ENCODE results near the gene MED13L.

The MED13L gene

DNA sequence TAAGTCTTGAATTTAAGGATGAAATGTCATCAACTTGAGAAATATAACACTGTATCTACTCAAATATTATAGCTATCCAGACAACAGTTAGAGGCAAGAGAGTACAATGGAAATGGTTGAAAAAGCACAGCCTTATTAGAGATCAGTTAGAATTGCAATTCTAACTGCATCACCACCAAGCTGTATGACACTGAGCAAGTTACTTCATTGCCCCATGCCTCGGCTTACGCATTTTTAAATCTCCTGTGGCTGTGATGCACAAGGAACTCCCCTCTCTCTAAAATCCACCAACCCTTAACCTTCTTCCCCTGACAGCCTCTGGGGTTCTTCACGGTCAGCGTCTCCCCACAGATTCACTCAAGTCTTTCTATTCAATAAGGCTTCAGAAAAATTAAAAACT, 75.1 kb downstream of the MED13L start:
- Mint-ChIP-seq H3K4me3 (no peak overlapping the region), H3K4me1 (peaks cover 72% of the 10 kb centered on the region), H3K9me3 (no peaks in the 10 kb centered on the region), H3K27ac (no peak overlapping the region), H3K27me3 (no peaks in the 10 kb centered on the region)
- no peak for ATAC-seq
- DNase-seq = no peak

DNA sequence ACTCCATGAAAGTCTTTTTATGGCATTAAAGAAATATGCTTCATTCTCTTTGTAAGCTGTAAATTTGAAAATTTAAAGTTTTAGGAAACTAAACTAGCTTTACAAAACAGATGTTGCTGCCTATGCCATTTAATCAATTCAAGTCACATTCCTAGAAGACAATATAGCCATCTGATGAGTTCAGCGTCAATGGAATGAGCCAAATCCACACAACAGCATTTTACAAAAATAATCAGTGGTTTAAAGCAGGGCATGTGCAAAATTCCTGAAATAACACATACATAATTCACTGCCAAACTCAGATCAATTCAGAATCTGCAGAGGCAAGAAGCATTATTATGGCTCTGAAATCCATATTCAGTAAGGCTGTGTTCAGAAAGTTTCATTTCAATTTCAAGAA, 75.6 kb downstream of the MED13L start:
- Mint-ChIP-seq H3K9me3 (no peaks in the 10 kb centered on the region), H3K27me3 (no peaks in the 10 kb centered on the region), H3K4me1 (peaks cover 72% of the 10 kb centered on the region), H3K4me3 (no peak overlapping the region), H3K27ac (no peak overlapping the region)
- ATAC-seq = no peak
- DNase-seq = no peak

DNA sequence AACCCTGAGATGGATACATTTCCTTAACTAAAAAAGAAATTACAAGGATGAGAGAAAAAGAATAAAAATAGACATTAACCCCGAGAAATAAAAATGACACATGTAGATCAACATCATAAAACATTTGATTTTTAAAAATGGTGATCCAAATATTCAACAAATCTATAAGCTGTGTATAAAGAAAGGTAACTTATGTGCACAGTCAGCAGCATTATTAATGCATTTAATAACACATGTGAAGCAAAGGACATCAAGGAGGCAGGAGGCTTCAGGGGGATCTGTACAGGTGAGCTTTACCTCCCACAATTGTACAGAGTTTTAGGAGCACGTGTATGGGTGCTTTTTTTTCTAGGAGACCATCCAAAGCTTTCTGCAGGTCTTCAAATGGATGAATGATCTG, 76.1 kb downstream of the MED13L start:
- no peak for ATAC-seq

DNA sequence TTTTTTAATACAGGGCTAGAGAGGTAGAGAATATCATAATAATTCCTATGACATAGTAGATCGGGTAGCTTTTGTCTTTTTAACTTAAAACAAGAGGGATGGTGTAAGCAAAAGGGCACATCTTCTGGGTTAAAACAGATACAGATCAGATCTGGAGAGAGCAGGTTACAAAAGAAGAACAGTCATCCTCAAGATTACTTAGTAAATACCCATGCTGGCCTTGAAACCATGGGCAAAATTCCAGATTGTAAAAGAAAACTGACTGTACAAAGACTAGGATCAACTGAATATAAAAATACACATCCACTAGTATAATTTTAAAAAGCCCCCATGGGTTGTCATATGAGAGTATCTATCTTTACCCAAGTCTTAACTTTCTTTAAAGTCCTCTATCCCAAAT, 76.7 kb downstream of the MED13L start:
- H3K27ac Mint-ChIP-seq = no peak overlapping the region
- H3K4me1 Mint-ChIP-seq = peaks cover 71% of the 10 kb centered on the region
- H3K9me3 Mint-ChIP-seq = no peaks in the 10 kb centered on the region
- DNase-seq = no peak
- no peak for ATAC-seq
- no peak overlapping the region for H3K4me3 Mint-ChIP-seq
- H3K27me3 Mint-ChIP-seq = no peaks in the 10 kb centered on the region

More for the DNA sequence above, 76.1 kb downstream of the MED13L start:
- no peak overlapping the region for H3K27ac Mint-ChIP-seq
- peaks cover 70% of the 10 kb centered on the region for H3K4me1 Mint-ChIP-seq
- no peaks in the 10 kb centered on the region for H3K27me3 Mint-ChIP-seq
- H3K4me3 Mint-ChIP-seq = no peak overlapping the region
- no peaks in the 10 kb centered on the region for H3K9me3 Mint-ChIP-seq
- no peak for DNase-seq

DNA sequence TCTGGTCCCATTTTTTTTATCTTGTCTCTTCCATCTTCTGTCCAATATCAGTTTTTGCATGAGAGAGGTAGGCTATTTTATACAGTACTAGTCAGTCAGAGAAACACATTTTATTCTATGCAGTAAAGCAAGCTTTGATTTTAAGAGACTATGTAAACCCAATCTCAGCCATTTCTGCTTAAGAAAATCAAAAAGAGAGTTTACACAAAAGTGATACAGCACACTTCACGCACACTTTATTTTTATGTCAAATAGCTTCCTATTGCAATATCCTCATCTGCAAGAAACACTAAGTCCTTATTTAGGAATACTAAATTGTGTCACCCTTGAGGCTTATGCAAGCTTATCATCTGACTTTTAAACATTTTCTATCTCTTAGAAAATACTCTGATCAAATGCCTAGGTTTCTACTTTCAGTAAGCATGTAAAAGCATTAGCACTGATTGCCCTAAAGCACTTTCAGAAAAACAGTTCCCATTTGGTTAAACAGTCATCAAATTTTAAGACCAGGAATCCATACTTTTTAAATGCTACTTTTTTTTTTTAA, 78.3 kb downstream of the MED13L start:
- no peak for DNase-seq
- Mint-ChIP-seq H3K27me3 (no peaks in the 10 kb centered on the region), H3K27ac (no peak overlapping the region)

DNA sequence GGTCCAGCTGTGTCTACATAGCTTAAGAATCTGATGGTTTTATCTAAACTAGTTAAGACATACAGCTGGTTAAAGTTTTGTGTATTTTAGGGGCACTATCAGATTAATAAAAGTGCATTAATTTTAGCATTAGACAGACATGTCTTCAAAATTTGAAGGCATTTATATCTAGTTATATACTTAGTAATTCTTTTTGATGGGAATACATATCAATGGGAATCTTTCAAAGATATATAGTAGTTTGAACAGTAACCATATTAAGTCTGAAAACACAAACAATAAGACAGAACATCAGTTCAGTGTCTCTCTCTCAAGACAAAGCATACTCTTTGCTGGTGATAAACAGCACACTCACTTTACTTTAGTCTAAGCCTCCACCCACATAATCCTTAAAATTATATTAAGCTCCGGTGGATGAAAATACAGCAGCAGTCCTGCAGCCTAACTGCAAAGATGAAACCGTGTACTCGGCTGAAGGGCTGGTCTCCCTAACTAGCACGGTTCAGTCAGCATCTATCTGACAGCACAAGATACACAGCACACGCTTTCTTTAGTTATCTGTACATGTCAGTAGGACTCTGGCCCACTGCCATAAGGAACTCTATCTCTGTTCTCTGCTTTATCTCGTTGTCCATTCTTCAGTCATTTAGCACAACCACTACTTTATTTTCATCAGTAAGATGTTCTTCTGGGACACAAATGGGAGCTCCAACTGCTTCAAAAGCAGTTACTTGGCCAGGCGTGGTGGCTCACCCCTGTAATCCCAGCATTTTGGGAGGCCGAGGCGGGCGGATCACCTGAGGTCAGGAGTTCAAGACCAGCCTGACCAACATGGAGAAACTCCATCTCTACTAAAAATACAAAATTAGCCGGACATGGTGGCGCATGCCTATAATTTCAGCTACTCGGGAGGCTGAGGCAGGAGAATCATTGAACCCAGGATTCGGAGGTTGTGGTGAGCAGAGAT, 80.5 kb downstream of the MED13L start:
- Mint-ChIP-seq H3K9me3 (no peaks in the 10 kb centered on the region), H3K27ac (no peak overlapping the region), H3K4me1 (peaks cover 83% of the 10 kb centered on the region), H3K4me3 (no peak overlapping the region), H3K27me3 (no peaks in the 10 kb centered on the region)
- ATAC-seq = no peak
- DNase-seq = no peak

More for the DNA sequence above, 78.3 kb downstream of the MED13L start:
- Mint-ChIP-seq H3K4me3 (no peak overlapping the region), H3K4me1 (peaks cover 74% of the 10 kb centered on the region), H3K9me3 (no peaks in the 10 kb centered on the region)
- no peak for ATAC-seq

DNA sequence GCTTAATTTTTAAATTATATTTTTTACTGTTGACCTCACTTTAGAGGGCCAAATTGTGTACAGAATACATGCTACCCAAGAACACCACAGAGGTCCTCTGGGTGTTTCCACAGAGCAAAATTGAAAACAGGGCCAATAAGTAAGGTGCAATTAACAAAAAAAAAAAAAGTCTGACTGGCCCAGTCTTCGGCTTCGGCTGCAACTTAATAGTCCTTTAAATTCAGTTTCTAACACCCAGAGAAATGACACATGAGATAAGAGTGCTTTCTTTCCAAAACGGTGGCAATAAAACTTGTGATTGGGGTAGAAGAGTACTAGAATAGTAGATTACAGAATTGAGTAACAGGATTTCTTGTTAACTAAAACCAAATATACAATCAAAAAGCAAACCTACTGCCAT, 81.3 kb downstream of the MED13L start:
- DNase-seq = no peak
- H3K4me3 Mint-ChIP-seq = no peak overlapping the region
- H3K27me3 Mint-ChIP-seq = no peaks in the 10 kb centered on the region
- H3K4me1 Mint-ChIP-seq = peaks cover 81% of the 10 kb centered on the region
- no peak for ATAC-seq
- no peaks in the 10 kb centered on the region for H3K9me3 Mint-ChIP-seq
- H3K27ac Mint-ChIP-seq = no peak overlapping the region

DNA sequence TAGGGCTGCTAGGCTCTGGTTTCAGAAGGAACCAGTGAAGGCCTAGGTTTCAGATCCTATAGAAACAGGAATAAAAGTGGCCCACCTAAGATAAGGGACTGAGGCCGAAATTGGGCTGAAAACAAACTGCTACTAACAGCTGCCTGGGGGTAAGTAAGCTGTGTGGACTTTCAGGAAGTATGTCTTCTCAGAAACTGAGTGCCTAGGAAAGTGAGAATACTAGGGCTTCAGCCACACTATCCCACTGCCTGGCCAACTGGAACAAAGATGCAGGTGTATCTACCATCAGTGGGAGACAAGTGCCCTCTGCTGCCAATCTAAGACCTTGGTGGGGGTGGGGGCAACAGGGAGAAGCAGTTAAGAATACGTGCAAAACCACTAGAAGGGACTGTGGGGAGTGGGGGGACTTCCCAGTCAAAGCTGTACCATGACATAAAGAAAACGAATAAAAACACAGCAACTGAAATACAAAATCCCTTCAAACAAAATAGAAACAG, 82.5 kb downstream of the MED13L start:
- Mint-ChIP-seq H3K27me3 (no peaks in the 10 kb centered on the region), H3K27ac (peak overlapping the region; percentile 64 to 89), H3K4me3 (peak overlapping the region; percentile 37 to 68), H3K9me3 (no peaks in the 10 kb centered on the region), H3K4me1 (peaks cover 76% of the 10 kb centered on the region)
- DNase-seq = peak; percentile 57 to 77
- ATAC-seq = peak; percentile 100

DNA sequence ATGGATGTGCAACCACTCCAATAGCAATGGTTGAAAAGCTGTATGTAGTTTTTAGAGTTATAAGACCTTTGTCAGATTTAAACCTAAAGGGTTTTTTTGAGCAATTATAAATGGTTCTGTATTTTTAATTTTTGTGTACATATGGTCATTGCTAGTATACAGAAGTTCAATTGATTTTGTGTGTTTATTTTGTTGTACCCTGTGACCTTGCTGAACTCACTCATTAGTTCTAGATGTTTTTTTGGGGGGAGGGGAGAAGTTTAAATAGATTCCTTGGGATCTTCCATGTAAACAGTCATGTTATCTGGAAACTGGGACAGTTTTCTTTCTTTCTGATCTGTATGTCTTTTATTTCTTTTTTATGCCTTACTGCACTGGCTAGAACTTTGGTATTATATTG, 87.8 kb downstream of the MED13L start:
- H3K9me3 Mint-ChIP-seq = no peaks in the 10 kb centered on the region
- no peak for ATAC-seq
- no peak overlapping the region for H3K4me3 Mint-ChIP-seq
- H3K27ac Mint-ChIP-seq = no peak overlapping the region
- H3K27me3 Mint-ChIP-seq = no peaks in the 10 kb centered on the region
- no peak for DNase-seq
- H3K4me1 Mint-ChIP-seq = peaks cover 78% of the 10 kb centered on the region

DNA sequence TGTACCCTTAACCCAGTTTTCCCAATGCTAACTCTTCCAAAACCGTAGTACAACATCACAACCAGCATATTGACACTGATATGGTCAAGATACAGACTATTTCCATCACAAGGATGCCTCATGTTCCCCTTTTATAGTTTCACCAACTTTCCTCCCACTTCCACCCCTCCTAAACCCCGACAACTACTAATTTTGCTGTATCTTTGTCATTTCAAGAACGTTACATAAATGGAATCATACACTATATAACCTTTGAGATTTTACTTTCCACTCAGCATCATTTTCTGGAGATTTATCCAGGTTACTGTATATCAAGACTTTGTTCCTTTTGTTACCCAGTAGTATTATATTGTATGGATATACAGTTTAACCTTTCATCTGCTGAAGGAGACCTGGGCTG, 88.9 kb downstream of the MED13L start:
- Mint-ChIP-seq H3K4me3 (peak overlapping the region in 1 of 2 donors; percentile 28), H3K27me3 (no peaks in the 10 kb centered on the region), H3K27ac (no peak overlapping the region), H3K4me1 (peaks cover 73% of the 10 kb centered on the region), H3K9me3 (no peaks in the 10 kb centered on the region)
- DNase-seq (no peak), ATAC-seq (peak; percentile 49)

DNA sequence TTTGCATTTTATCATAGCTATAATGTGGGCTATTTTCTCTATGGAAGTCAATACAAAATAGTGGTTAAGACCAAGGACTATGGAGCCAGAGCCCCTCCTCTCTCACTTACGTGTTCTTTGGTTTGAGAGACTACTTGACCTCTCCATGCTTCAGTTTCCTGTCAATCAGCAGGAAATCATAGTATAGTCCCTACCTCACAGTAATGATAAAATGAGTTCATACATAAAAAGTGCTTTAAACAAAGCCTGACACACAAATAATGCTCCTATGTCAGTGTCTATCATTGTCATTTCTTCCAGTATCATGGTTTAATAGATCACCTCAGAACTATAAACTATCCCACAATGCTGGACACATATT, 90.4 kb downstream of the MED13L start:
- Mint-ChIP-seq H3K4me3 (peak overlapping the region; percentile 41 to 45), H3K4me1 (peaks cover 73% of the 10 kb centered on the region), H3K27ac (peak overlapping the region; percentile 50 to 91), H3K27me3 (no peaks in the 10 kb centered on the region), H3K9me3 (no peaks in the 10 kb centered on the region)
- ATAC-seq = peak; percentile 76
- DNase-seq = no peak

DNA sequence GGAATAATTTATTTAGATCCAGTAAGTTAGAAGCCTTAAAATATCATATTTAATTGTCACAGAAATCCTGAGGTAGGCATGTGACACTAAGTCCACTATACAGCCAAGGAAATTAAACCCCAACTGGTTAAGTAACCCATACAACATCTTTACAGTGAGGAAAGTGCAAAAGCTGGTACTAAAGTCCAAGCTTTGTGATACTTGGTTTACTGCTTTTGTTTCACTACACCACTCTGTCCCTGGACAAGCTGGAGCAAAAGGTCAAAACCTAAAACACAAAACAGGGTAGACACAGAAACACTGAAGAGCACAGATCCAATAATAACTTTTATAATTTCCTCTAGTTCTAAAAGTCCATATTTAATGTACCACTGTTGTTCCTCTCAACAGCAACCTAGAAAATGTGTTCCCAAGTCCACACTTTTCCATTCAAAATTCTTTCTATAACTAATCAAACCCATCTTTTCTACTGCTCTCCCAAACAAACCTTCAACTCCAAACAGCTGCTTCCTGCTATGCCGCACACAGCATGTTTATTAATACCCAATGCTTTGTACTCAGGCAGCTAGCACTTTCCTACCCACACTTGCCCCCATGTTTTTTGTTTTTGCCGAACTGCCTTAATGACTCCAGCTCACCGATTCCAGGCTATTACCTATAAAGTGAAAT, 90.9 kb downstream of the MED13L start:
- Mint-ChIP-seq H3K27me3 (no peaks in the 10 kb centered on the region), H3K4me3 (peak overlapping the region; percentile 41 to 45), H3K9me3 (no peaks in the 10 kb centered on the region), H3K27ac (peak overlapping the region; percentile 50 to 91), H3K4me1 (peaks cover 77% of the 10 kb centered on the region)
- no peak for DNase-seq
- peak; percentile 28 for ATAC-seq

DNA sequence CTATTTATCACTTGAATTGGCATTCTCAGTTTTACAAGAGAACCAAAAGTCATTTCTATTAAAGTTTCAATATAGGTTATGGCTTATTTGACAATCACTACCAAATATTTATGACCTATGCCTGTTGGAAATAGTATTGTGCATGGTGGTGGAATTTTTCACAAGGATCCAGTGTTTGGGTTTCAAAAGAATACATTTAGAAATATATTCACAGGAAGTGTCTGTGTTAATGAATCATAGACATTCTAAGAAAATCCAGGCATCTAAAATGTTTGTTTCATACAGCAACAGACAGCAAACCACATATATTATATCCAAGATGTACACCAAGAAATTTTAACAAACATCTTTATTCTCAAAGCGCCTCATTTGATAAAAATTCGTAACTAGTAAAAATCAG, 92.7 kb downstream of the MED13L start:
- Mint-ChIP-seq H3K27ac (no peak overlapping the region), H3K4me1 (peaks cover 68% of the 10 kb centered on the region)
- no peak for DNase-seq

DNA sequence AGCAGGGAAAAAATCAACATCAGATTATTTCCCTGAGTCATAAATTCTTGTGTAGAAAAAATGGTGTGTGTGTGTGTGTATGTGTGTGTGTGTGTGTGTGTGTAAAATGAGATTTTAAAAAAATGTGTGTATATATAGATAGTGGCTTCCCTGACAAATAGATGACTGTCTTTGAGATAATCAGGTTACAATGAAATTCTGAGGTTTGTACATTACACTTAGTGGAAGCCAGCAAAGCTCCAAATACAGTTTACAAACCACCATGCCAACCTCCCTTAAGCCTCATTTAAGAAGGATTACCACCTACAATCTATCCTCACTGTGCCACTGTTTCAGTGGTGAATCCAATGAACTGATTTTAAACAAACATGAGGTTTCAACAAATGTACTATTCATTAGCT, 93.8 kb downstream of the MED13L start:
- H3K4me3 Mint-ChIP-seq = no peak overlapping the region
- peaks cover 57% of the 10 kb centered on the region for H3K4me1 Mint-ChIP-seq
- H3K27me3 Mint-ChIP-seq = no peaks in the 10 kb centered on the region
- ATAC-seq (no peak), DNase-seq (no peak)
- no peak overlapping the region for H3K27ac Mint-ChIP-seq
- H3K9me3 Mint-ChIP-seq = no peaks in the 10 kb centered on the region

More for the DNA sequence above, 92.7 kb downstream of the MED13L start:
- Mint-ChIP-seq H3K4me3 (no peak overlapping the region), H3K27me3 (no peaks in the 10 kb centered on the region), H3K9me3 (no peaks in the 10 kb centered on the region)
- ATAC-seq = no peak

DNA sequence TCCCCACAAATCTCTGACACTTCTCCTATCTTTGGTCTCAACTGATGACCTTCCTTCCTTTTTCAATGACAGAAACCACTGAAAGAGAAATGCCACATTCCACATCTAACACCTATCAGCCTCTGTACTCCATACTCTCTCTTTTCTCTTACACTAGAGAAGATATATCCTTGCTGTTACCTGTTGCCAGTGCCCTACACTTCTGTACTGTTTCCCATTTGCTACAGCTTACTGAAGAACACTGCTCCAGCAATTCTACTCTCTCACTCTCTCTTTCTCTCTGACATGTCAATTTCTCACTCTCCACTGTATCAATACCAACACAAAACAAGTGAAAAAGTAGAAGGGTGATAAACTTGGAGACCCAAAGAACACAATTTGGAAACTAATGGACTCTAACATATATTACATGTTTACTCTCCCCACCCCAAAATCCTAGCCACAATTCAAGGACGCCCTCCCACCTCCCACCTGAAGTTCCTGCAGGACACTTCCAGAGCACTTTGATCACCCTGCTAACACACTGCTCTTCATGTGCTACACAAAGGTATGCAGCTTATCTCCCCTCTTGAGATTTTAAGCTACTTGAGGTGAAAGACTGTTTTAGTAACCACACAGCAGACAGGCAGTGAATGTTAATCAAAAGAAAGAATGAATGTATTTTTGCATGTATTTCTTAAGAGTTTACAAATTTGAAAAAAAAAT, 95.0 kb downstream of the MED13L start:
- DNase-seq (no peak), ATAC-seq (no peak)
- H3K27me3 Mint-ChIP-seq = no peaks in the 10 kb centered on the region
- H3K4me3 Mint-ChIP-seq = no peak overlapping the region
- no peaks in the 10 kb centered on the region for H3K9me3 Mint-ChIP-seq
- peaks cover 49% of the 10 kb centered on the region for H3K4me1 Mint-ChIP-seq
- no peak overlapping the region for H3K27ac Mint-ChIP-seq

Measured in stimulated activated naive CD8-positive, alpha-beta T cell treated with anti-CD3 and anti-CD28 coated beads, Interleukin-15, amount 100 ng/mL, for 72 hours (primary cell).